ENCODE results near the gene GNAT1.
"Not testable (repeated sequence)": the region's sequence is repeated elsewhere in the genome, so short reads cannot be mapped to it uniquely, and the experiment has no call there.

Gene GNAT1

DNA sequence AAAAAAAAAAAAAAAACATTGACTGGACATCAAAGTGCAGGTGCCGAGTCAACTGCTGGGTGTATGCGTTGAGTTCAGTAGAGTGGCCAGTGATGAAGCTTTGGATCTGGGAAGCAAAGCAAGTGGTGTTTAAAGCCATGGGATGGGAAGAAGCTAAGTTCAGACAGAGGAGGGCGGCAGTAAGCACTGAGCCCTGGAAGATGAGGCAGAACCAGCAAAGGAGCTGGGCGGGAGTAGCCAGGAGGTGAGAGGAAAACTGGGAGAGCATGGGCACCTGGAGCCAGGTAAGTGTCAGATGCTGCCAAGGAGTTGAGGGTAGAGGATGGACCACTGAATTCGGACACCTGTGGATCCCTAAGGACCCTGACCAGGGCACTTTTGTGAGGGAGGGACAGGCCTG, 33.2 kb downstream of the GNAT1 start:
- no peak for FAIRE-seq

DNA sequence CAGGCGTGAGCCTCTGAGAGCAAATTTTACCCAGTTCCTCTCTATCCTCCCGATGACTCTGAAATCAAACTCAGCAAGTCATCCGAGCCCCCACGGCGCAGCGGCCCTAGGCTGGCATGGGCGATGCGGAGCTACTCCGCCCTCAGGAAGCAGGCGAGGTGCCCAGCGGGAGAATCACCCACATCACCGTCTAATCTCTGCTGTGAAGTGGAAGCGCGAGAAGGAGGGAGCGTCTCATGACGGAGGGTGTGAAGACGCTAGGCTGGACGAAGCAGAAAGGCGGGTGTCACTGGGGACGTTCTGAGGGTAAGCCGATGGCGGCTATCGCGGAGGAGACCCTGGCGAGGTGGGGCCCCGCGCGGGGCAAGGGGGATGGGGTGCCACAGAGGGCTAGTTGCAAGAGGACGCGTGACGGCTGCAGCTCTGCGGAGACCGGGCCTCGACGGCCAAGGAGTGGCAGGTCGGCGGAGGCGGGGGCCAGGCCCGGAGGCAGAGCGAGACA, 35.5 kb downstream of the GNAT1 start:
- FAIRE-seq, result no peak

DNA sequence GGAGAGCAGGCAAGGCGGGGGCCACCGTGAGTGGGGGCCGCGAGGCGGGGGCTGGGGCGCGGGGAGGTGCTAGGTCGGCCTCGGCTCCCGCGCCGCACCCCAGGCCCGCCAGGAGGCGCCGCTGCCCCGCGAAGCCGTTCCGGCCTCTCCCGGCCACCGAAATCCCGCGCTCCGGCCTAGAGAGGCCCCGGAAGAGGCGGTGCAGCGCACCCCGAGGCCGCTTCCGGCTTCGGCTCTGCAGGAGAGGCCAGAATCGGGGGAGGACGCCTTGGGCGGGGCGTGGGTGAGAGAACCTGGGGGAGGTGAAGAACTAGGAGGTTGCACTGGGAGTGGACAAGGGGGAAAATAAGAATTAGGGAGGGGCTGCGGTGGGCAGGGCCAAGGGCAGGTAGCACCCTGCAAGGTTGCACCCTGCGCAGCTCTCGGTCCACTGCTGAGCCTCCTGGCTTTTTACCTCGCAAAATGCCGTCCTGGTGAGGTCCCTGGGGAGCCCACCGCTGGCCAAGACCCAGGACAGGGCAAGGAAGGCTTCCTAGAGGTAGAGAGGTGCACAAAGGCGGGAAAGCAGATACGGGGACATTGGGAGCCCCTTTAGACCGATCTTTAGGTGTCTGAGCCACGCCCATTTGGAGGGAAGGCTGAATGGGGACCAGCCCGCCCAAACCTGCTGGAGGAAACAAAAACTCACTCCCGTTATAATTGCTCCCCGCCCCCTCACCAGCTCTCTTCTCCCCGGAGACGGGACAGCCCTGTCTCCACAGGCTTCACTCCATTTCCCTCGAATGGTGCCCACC, 36.2 kb downstream of the GNAT1 start:
- FAIRE-seq, result no peak

DNA sequence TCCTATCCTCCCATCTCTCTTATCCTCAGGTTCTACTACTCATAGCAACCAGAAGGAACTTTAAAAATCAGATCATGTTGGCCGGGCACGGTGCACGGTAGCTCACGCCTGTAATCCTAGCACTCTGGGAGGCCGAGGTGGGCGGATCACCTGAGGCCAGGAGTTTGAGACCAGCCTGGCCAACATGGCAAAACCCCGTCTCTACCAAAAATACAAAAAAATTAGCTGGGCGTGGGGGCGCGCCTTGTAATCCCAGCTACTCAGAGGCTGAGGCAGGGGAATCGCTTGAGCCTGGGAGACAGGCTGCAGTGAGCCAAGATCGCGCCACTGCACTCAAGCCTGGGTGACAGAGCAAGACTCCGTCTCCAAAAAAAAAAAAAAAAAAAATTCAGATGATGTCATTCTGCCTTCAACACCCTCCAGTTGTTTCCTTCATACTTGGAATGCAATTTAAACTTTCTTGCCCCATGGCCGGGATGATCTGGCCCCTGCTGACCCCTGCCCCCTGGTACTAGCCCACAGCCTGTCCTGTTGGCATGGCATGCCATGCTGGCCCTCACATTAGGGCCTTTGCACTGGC, 36.9 kb downstream of the GNAT1 start:
- FAIRE-seq, result not testable (repeated sequence)

DNA sequence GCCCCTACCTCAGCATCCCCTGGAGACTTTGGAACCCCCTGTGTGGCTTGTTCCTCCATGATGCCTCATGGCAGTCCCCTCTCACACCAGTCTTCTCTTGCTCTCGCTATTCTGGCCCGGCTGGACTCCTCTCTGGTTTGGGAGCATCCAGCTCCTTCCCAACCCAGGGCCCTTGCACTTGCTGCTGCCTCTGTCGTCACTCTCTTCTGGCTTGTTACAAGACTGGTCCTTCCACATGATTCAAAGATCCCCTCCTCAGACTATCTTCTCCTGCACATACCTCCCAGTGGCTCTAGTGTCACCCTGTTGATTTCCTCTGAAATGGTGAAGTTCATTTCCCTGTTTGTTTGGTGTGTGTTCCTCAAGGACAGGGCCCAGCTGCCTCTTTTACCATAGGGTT, 38.1 kb downstream of the GNAT1 start:
- no peak for FAIRE-seq

DNA sequence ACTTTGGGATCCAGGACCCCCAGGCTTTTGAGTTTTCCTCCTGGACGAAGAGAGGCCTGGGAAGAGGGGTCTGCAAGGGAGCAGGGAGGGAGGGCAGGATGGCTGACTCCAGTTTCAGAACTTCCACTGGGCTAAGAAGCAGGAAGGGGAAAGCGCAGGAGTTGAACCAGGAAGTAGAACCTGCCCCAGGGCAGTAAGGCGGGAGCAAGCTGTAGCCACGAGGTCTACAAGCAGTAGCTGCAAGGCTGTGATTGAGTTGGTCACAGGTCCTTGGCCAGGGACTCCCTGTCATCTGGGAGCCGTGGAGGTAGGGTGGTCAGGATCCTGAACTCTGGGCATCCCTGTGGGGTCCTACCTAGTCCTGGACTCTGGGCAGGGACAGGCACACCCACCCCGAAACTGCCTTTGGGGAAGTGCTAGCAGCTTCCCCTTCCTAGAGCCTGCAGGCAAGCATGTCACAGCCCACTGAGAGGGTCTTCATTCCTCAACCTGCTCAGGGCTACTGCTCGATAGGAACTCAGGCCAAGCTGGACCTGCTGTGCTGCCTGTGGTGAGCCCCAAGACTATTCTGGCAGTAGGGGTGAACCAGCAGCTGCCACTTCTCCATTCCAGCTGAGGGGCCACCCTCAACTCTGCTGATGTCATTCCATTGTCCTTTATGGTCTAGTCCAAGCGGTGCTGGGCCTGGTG, 38.8 kb downstream of the GNAT1 start:
- FAIRE-seq, result no peak

DNA sequence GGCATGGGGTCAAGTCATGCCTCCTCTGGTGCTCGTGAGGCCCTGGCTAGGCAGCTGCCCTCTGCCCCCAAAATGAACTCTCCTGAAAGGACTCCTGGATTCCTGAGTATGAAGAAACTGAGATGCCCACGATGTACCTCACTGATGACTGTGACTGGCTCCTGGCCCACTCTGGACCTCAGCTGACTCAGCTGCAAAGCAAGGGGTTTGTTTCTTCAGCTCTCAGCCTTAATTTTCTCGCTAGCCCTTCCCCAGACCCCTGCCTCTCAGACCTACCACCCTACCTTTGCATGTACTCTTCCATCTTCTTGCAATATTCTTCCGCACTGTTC, 39.4 kb downstream of the GNAT1 start:
- no peak for FAIRE-seq

DNA sequence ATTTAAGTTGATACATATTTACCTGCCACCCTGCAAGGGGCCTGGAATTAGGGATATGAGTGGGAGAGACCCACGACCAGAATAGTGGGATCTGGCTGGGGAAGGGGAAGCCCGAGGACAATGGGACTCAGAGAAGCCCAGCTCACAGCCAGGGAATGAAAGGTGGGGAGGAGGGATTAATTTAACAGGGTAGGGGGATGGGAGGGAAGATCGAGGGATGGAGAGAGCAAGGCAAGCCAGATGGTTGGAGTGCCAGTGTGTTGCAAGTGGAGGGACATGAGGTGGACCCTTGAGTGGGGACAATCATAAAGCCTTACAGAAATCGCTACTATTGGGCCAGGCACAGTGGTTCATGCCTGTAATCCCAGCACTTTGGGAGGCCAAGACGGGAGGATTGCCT, 40.2 kb downstream of the GNAT1 start:
- no peak for FAIRE-seq

DNA sequence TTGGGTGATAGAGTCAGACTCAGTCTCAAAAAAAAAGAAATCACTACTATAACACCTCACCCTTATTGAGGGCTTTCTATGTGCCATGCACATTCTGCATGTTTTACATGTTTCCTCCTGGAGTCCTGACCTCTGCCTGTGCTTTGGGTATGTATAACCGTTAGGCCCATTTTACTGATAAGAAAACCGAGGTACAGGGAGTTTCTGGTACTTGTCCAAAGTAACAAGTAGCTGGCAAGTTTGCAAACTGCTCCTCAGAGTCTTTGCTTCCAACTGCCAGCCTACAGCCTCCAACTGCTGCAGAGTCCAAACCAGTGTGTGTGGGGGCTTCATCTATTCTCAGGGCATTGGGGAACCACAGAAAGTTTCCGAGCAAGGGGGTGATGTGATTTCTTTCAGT, 40.9 kb downstream of the GNAT1 start:
- FAIRE-seq, result no peak

DNA sequence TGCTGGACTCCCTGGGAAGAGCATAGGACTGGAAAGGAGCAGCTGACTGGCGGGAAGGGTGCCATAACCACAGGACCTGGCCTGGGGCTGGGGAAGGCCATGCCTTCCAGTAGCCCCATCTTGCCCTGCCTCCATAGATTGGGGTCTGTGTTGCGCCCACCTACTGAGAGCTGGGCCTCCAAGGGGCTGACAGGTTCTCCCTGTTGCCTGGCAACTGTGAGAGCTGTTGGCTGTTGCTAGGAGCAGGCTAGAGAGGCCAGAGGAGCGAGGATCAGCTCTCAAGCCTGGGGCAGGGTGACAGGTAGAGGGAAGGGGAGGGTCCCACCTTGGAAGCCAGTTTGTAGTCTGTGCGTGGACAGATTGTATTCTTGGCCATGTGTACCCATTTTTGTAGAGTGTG, 41.8 kb downstream of the GNAT1 start:
- no peak for FAIRE-seq

DNA sequence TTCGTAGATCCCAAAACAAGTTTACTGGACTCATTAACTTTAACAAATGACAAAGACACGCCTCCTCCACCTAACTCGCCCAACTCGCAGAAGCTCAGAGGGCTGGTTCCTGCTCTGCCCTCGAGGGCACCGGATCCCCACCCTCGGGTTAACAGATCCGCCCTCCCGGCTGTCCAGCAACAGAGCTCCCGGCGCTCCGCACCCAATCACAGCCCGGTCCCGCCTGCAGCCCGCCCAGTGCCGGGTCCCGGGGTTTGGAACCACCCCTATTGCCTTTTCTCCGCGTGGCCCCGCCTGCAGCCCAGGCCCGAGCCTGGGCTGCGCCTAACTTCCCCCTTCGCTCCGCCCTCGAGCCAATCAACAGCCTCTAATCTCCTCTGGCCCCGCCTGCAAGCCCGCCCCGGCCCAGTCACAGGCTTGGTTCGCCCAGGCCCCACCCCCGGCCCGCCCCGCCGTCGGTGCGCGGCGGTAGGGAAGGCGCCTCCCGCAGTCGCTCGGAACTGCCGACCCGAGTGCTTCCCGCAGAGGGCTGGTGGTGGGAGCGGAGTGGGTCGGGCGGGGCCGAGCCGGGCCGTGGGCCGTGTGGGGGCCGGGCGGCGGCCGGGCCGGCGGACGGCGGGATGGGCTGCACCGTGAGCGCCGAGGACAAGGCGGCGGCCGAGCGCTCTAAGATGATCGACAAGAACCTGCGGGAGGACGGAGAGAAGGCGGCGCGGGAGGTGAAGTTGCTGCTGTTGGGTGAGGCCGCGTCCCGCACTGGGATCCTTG, 44.5 kb downstream of the GNAT1 start, which contains the start of gene GNAI2:
Gene GNAI2, plus strand, starts transcription at position 489 of the 768 bp plus-strand sequence. Its CDS starts 132 bp downstream, at position 621.
- peak; percentile 96 for FAIRE-seq

DNA sequence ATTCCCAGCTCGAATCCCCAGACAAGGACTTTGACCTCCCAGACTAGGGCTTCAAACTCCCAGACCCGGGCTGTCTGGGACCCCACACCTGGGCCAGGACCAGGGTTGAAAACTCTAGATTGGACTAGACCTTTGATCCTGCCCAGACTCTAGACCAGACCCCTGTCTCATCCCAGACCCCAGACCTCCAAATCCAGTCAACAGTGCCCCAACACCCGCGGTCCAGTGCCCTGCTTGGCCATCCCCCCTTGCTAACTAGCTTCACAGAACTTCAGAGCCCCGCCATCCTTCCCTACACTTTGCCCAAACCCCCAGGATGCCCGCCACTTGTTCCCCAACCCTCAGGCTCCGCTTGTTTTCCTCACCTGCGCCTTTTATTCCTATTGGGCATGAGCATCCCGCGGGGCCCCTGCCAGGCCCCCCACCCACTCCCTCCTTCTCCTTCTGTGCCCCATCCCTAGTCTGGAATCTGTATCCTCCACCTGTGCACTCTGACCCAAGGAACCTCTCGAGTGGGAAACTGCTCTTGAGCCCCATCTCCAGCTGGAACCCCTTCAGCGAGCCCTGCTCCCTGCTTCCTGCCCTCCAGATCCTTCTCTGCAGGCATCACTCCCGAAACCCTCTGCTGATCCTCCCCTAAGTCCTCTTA, 45.2 kb downstream of the GNAT1 start:
- FAIRE-seq, result no peak

DNA sequence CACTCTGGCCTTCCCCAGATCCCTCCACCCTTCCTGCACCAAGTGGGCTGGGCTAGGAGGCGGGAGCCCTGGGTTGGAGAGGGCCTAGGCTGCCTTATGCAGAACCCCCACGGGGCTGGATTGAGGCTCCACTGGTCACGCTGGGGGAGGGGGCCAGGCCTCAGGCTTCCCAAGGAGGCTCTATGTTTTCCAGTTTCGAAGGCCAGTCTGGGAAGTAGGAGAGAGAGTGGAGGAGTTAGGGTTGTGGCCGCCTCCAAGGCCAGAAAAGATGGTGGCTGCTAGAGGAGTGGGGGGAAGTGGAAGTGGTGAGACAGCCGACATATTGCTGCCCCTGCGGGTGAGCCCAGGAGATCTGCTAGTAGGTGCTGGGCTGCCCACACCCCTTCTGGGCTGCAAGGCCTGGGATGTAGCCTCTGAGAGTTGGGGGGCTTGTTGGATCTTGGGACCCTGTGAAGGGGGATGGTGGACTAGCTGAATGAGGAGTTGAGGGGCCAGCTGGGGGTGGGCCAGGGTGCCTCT, 45.8 kb downstream of the GNAT1 start:
- no peak for FAIRE-seq

DNA sequence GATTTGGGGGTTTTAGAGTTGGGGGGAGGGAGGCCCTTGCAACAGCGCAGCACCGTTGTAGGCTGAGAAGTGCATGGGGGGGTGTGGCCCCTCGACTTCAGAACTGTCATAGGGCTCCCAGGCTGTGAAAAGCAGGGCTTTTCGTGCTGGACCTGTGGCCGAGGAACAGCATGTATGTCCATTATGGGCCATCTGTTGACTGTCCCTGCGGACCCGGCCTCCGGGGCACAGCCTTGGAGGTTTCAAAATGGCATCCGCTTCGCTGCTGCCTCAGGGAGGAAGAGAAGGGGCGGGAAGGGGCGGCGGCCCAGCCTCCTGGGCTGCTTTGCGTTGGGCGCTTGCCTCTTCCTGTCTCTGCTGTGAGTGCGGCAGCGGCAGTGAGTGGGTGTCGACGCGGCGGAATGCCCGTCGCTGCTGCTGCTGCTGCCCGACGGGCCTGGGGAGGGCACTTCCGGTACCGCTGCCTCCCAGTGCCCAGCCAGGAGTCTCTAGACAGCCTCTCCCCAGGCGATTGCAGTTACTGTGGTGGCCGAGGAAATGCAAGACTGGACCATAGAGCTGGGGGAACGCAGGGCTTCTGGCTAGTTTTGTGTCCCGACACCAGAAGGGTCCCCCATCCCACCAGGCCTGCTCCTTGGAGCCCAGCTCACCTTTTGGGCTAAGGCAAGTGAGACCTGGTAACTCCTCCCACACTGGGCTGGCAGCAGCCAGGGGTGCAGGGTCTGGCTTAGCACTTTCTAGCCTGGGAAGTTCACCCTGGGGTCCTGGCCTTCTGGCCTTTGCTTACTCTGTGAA, 46.5 kb downstream of the GNAT1 start:
- FAIRE-seq, result no peak

DNA sequence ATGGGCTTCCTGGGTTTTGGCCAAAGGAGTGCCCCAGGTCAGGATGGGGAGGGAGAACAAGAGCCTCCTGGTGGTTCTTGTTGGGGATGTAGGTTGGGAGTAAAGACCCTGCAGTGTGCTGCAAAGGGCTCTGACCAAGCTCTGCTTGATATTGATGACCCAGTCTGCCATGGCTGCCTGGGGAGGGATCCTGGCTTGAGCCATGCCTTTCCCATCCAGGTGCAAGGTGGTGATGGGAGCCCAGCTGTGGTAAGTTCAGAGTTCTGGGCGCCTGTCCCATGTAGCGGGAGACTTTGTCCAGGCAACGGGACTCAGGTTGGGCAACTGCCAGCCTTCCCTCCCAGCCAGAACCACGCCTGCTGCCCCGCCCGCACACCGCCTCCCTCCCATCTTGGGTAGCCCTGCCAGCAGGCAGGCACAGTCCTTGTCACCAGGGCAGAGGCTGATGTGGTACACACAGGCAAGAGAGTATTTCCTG, 47.2 kb downstream of the GNAT1 start:
- no peak for FAIRE-seq

DNA sequence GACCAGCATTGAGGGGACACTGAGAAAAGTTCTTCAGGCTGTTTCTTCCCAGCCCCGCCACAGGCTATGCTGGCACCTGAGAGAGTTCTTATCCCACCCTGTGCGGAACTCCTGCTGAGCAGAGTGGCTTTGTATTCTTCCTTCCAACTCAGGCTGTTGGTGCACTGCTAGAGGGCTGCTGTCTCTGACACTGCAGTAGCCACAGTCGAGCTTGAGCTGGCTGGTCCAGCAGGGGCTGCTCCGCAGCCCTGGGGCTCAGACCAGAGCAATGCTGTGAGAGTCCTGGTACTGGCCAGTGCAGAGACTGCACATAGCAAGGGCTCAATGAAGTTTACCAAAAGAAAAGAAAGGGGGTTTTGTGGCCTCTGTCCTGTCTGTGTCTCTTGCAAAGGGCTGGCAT, 48.2 kb downstream of the GNAT1 start:
- no peak for FAIRE-seq

DNA sequence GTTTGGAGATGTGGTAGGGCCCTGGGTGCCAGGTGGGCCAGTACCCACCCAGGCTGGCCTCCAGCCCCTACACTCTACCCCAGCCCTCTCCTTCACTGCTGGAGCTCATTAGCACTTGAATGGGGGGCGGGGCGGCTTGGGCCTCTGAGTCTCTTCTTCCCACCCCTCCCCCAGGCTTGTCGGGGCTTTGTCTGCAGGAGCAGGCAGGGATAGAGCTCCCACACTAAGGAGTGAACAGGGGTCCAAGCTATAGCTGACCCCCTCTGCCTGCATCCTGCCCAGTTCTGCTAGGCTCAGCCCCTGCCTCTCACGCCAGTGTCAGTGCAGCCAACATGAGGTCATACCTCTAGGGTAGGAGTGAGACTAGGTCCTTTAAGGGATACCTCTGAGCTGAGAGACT, 49.8 kb downstream of the GNAT1 start:
- no peak for FAIRE-seq

DNA sequence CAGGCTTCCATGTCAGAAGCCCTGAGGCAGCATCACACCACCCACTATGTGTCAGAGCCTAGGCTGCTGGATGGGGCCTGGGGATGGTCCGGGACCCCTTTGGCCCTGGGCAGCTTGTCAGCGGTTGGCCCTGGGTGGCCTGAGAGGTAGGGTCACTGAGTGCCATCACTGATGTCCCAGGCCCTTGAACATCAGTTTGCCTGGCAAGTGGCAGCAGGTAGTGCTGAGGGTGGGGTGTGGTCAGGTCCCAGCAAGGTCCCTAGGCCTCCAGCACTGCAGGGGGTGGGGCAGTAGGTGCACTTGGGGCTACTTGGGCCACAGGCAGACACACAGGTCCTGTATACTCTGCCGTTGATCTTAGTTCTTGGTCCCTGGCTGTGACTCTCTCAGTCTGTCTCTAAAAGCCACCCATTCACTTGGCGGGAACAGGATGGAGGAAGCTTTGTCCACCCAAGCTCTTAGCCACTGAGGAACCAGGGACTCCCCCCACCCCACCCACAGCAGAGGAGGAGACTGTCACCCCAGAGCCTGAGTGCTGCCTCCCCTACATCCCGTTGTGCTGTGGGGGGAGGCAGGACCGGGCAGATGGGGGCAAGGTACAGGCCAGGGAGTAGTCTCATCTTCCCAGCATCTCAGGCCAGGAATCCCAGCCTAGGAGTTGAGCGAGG, 50.4 kb downstream of the GNAT1 start:
- FAIRE-seq, result no peak

DNA sequence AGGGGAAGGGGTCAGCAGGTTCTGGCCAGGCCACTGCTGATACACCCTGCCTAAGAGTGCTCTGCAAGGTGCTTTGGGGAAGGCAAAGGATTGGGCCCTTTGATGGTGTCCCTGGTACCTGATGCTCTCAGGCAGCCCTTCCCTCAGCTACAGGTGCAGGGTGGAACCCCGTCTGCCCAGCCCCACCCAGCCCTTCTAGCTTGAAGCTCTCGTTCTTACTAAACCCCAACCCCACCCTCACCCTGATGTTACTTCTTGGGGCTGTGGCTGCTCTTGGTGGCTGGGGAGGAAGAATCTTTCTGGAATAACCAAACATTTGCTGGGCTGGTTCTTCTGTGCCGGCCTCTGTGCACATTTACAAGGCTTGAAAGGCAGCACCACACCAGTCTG, 51.0 kb downstream of the GNAT1 start:
- FAIRE-seq, result no peak

DNA sequence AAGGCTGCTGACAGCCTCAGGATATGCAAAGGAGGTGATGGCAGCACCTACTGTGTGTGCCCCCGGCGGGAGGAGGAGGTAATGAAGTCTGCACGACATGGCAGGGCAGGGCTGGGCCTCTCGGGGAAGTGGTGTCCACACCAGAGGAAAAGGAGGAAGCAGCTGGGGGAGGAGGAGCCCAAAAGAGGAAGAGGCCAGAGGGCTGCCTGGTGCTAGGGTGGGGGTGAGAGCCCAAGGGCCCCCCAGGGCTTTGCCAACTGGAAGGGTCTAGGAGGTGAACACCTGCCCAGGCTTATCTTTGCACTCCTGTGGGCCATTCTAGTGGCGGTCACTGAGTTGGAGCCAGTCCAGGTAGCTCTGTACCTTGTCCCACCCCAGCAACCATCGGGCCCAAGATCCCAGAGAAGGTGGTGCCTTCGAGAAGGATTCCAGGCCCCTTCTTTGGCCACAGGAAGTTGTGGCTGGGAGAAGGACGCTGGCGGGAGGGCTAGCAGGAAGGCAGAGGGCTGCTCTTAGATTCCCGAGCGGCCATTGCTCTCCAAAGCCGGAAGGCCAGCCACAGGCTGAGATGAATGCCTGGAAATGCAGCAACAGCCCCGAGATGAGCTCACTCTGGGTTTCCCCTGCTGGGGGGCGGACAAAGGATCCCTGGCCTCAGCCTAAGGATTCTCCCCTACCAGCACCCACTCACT, 51.6 kb downstream of the GNAT1 start:
- no peak for FAIRE-seq
